Liver (tissue), 9 donors: ENCODE results near the gene NKIRAS1. TPM values are rescaled to one million over a fixed set of nuclear protein-coding genes. Genes with fewer than 3 reads are reported as not detected.

Experiments
- DNase-seq: peaks from one replicate; pipeline ENCODE4 v3.0.0-alpha.2; 2017; ENCODE audit warnings: low spot score
- H3K27ac ChIP-seq, 2 donors: one replicate each; pipeline ENCODE4 v1.7.0; 2013; ENCODE audit warnings: inconsistent platforms in 2 of 2, low read length in 2 of 2, control low read depth in 1 of 2, low read depth in 1 of 2, mild to moderate bottlenecking in 1 of 2
- H3K27me3 ChIP-seq, 4 donors: one replicate each; pipeline versions ENCODE4 v1.6.1 to v1.7.0; 2013; ENCODE audit warnings: low read length in 3 of 4, inconsistent platforms in 1 of 4, mild to moderate bottlenecking in 1 of 4, moderate library complexity in 1 of 4; ENCODE audit not compliant: control insufficient read depth in 4 of 4, insufficient read depth in 4 of 4
- H3K36me3 ChIP-seq, 4 donors: one replicate each; pipeline versions ENCODE4 v1.6.1 to v1.7.0; 2013; ENCODE audit warnings: low read length in 3 of 4, mild to moderate bottlenecking in 3 of 4, low read depth in 1 of 4, moderate library complexity in 1 of 4; ENCODE audit not compliant: control insufficient read depth in 4 of 4, insufficient read depth in 3 of 4
- H3K4me1 ChIP-seq, 4 donors: one replicate each; pipeline versions ENCODE4 v1.6.1 to v1.7.0; 2013; ENCODE audit warnings: low read length in 3 of 4, mild to moderate bottlenecking in 3 of 4, moderate library complexity in 1 of 4; ENCODE audit not compliant: control insufficient read depth in 4 of 4, insufficient read depth in 4 of 4
- H3K4me3 ChIP-seq, 3 donors: one replicate each; pipeline versions ENCODE4 v1.6.1 to v1.7.0; 2013; ENCODE audit warnings: low read length in 3 of 3, control low read depth in 1 of 3, low read depth in 1 of 3, mild to moderate bottlenecking in 1 of 3
- H3K9ac ChIP-seq, 2 donors: one replicate each; pipeline ENCODE4 v1.7.0; 2013; ENCODE audit warnings: low read length in 2 of 2, mild to moderate bottlenecking in 2 of 2, moderate library complexity in 2 of 2, control low read depth in 1 of 2, low read depth in 1 of 2
- H3K9me3 ChIP-seq, 4 donors: one replicate each; pipeline versions ENCODE4 v1.6.1 to v1.7.0; 2013; ENCODE audit warnings: low read length in 3 of 4; ENCODE audit not compliant: control insufficient read depth in 4 of 4
- CTCF ChIP-seq: fragments of 150-350 bp; IDR thresholded peaks from 2 replicates; pipeline ENCODE4 v1.5.1; 2017; ENCODE audit warnings: improper control_type of control experiment, low read depth, low read length; ENCODE audit not compliant: missing input control
- EGR1 ChIP-seq, 2 donors: IDR thresholded peaks; 2 replicates each; pipeline ENCODE4 v1.6.1; 2016 to 2018; ENCODE audit warnings: antibody characterized with exemption in 2 of 2, low read depth in 2 of 2
- GABPA ChIP-seq, 2 donors: IDR thresholded peaks in 1 of 2; conservative IDR thresholded peaks in 1 of 2; 2 replicates each; pipeline ENCODE4 v1.6.1; 2016; ENCODE audit warnings: antibody characterized with exemption in 2 of 2, mild to moderate bottlenecking in 1 of 2, moderate library complexity in 1 of 2
- HNF4A ChIP-seq, 2 donors: conservative IDR thresholded peaks; 2 replicates each; pipeline ENCODE4 v1.6.1; 2016; ENCODE audit warnings: antibody characterized with exemption in 2 of 2, mild to moderate bottlenecking in 2 of 2
- HNF4G ChIP-seq: IDR thresholded peaks from 2 replicates; pipeline ENCODE4 v1.6.1; 2016; ENCODE audit warnings: antibody characterized with exemption
- JUND ChIP-seq, 2 donors: IDR thresholded peaks; 2 replicates each; pipeline ENCODE4 v1.6.1; 2016; ENCODE audit warnings: antibody characterized with exemption in 2 of 2
- NR2F2 ChIP-seq: IDR thresholded peaks from 2 replicates; pipeline ENCODE4 v1.6.1; 2016; ENCODE audit warnings: antibody characterized with exemption
- RAD21 ChIP-seq, 2 donors: IDR thresholded peaks; 2 replicates each; pipeline ENCODE4 v1.6.1; 2016; ENCODE audit warnings: antibody characterized with exemption in 2 of 2, mild to moderate bottlenecking in 2 of 2
- RXRA ChIP-seq, 2 donors: IDR thresholded peaks; 2 replicates each; pipeline ENCODE4 v1.6.1; 2017 to 2018; ENCODE audit warnings: antibody characterized with exemption in 2 of 2, mild to moderate bottlenecking in 1 of 2
- SP1 ChIP-seq: IDR thresholded peaks from 2 replicates; pipeline ENCODE4 v1.6.1; 2018; ENCODE audit warnings: antibody characterized with exemption, mild to moderate bottlenecking
- TAF1 ChIP-seq: conservative IDR thresholded peaks from 2 replicates; pipeline ENCODE4 v1.6.1; 2016; ENCODE audit warnings: antibody characterized with exemption, mild to moderate bottlenecking
- YY1 ChIP-seq: IDR thresholded peaks from 2 replicates; pipeline ENCODE4 v1.6.1; 2016; ENCODE audit warnings: antibody characterized with exemption, mild to moderate bottlenecking
- WGBS: extraction: QIAGEN DNeasy Blood & Tissue Kit; methylation state at CpG from one replicate; pipeline ENCODE4 v1.1.7; 2013; 5-methylcytosine and 5-hydroxymethylcytosine counted together
- polyA plus RNA-seq, 2 donors: library from polyadenylated mRNA; stranded (reverse) in 1 of 2; unstranded in 1 of 2; fragments of 200-250 nt in 1 of 2; fragments of >200 nt in 1 of 2; fragmentation: Nextera tagmentation in 1 of 2; extraction: Ambion mirVana in 1 of 2; gene quantifications; one replicate each; pipeline versions ENCODE4 v1.2.1 to v1.2.3, GENCODE V29; 2013 to 2015
- total RNA-seq, 2 donors: library from RNA; depleted of rRNA; stranded (reverse); fragments of >200 nt; gene quantifications; one replicate each; pipeline ENCODE4 v1.2.3, GENCODE V29; 2014
- TF ChIP-seq, protein P1 (sequence below): IDR thresholded peaks from 2 replicates; pipeline ENCODE4 v1.6.1; 2016; ENCODE audit warnings: antibody characterized with exemption
- TF ChIP-seq, protein P2 (sequence below): IDR thresholded peaks from 2 replicates; pipeline ENCODE4 v1.6.1; 2016; ENCODE audit warnings: antibody characterized with exemption
- donor health status: healthy.
- donor health status: healthy.
- donor health status: healthy.
- donor health status: healthy.
- donor health status: healthy.

NKIRAS1 gene
- total and polyA plus RNA-seq, 4 donors = 4.6 to 12.6 (median 8.4) TPM

- peaks cover 0 to 16% (median 9%) of the 10 kb centered on the region in 4 donors for H3K4me1 ChIP-seq
- TF ChIP-seq GABPA (IDR thresholded peaks at IDR 0.05 in 1 of 2, conservative IDR thresholded peaks at IDR 0.05 in 1 of 2) (no peak), EGR1 (IDR thresholded peaks at IDR 0.05; ENCODE audit: low read depth in 2 of 2) (no peak), TAF1 (no peak), CTCF (no peak), HNF4G (no peak)
- TF ChIP-seq, protein P1, sequence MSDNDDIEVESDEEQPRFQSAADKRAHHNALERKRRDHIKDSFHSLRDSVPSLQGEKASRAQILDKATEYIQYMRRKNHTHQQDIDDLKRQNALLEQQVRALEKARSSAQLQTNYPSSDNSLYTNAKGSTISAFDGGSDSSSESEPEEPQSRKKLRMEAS = no peak
- DNase-seq = no peak
- H3K27me3 ChIP-seq = no peaks in the 10 kb centered on the region
- no peak overlapping the region for H3K4me3 ChIP-seq
- H3K27ac ChIP-seq = no peak overlapping the region
- H3K9ac ChIP-seq = no peak overlapping the region
- no peaks in the 10 kb centered on the region for H3K36me3 ChIP-seq
- H3K9me3 ChIP-seq = no peaks in the 10 kb centered on the region
- WGBS = 78% methylated on average over 1 of the region's 1 CpG
Measured at GRCh38 chr3:23867400-23867799, 49.4 kb downstream of the NKIRAS1 start.

- WGBS = 70% methylated on average over 6 of the region's 6 CpGs
- TF ChIP-seq YY1 = no peak
- TF ChIP-seq RXRA (IDR thresholded peaks at IDR 0.05) = peak; percentile 53 to 70
- peak in 1 of 2 donors; percentile 47 for TF ChIP-seq RAD21 (IDR thresholded peaks at IDR 0.05)
- TF ChIP-seq, protein P2, sequence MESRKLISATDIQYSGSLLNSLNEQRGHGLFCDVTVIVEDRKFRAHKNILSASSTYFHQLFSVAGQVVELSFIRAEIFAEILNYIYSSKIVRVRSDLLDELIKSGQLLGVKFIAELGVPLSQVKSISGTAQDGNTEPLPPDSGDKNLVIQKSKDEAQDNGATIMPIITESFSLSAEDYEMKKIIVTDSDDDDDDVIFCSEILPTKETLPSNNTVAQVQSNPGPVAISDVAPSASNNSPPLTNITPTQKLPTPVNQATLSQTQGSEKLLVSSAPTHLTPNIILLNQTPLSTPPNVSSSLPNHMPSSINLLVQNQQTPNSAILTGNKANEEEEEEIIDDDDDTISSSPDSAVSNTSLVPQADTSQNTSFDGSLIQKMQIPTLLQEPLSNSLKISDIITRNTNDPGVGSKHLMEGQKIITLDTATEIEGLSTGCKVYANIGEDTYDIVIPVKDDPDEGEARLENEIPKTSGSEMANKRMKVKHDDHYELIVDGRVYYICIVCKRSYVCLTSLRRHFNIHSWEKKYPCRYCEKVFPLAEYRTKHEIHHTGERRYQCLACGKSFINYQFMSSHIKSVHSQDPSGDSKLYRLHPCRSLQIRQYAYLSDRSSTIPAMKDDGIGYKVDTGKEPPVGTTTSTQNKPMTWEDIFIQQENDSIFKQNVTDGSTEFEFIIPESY = no peak
- TF ChIP-seq JUND (IDR thresholded peaks at IDR 0.05) = no peak
- TF ChIP-seq, protein P1 = no peak
- no peak for TF ChIP-seq HNF4A (conservative IDR thresholded peaks at IDR 0.05)
- peak; percentile 51 for TF ChIP-seq SP1
- TF ChIP-seq TAF1 = no peak
- TF ChIP-seq NR2F2 = peak; percentile 99
- no peak for TF ChIP-seq CTCF
- no peaks in the 10 kb centered on the region for H3K9me3 ChIP-seq
- no peaks in the 10 kb centered on the region for H3K36me3 ChIP-seq
- no peak overlapping the region for H3K27ac ChIP-seq
- H3K4me1 ChIP-seq = peaks cover 0 to 16% (median 9%) of the 10 kb centered on the region in 4 donors
- H3K9ac ChIP-seq = no peak overlapping the region
- H3K4me3 ChIP-seq = no peak overlapping the region
- H3K27me3 ChIP-seq = no peaks in the 10 kb centered on the region
- no peak for DNase-seq
Measured at GRCh38 chr3:23865595-23866396, 51.0 kb downstream of the NKIRAS1 start.
